CD4-positive, alpha-beta T cell treated with Interleukin-15 for 4 hours (primary cell): ENCODE data around the gene FAM174B.

ENCODE experiments used
- DNase-seq: peaks from one replicate; pipeline ENCODE4 v3.0.0-alpha.2; 2020; ENCODE audit warnings: low spot score

The FAM174B gene

DNA sequence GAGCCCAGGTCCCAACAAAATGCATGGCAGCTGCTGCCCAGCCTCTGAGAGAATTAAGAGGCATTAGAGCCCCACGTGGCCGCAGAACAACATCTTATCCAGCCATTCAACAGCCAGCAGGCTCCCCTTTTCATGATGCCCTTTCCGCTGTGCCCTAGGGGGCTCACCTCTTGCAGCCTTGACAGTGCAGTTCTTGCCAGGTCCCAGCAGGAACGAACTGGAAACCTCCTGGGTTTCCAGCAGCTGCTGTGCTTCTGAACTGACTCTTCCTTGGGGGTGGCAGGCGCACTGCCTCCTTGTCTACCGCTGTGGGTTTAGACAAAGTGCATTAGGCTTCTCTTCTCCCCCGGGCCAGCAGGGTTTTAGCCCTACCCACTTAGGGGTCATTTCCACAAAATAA lies 85.2 kb downstream of the FAM174B start:
- DNase-seq = no peak

DNA sequence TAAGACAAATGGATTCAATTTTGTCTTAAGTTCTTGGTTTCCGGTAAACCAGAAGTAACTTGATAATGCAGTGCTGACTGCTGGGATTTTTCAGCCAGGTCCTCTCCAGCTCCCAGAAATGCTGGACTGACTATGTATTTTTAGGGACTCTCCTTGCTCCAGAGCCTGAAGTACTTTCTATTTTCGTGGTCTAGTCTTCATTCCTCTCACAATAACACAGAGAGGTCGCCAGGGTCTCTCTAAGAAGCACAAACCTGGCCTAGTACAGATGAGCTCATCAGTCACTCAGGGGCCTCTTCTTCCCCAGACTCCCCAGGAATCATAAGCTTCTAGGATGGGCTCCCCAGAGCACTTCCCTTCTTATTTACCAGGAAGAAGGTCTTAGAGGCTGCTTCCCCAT lies 85.8 kb downstream of the FAM174B start:
- DNase-seq = no peak
